Endodermal cell (in vitro differentiated cells): ENCODE measurements around the gene SLC13A1. TPM values are rescaled to one million over a fixed set of nuclear protein-coding genes. Genes with fewer than 3 reads are reported as not detected.

ENCODE experiments used
- DNase-seq: peaks from one replicate; pipeline ENCODE4 v3.0.0-alpha.2; 2017
- H3K27ac ChIP-seq: 2 replicates; pipeline ENCODE4 v1.5.1; 2013; ENCODE audit warnings: mild to moderate bottlenecking, low read depth, low read length, moderate library complexity
- H3K27me3 ChIP-seq: 2 replicates; pipeline ENCODE4 v1.6.1; 2013; ENCODE audit warnings: mild to moderate bottlenecking, low read length, moderate library complexity; ENCODE audit not compliant: insufficient read depth, control insufficient read depth, poor library complexity, severe bottlenecking
- H3K36me3 ChIP-seq: 2 replicates; pipeline ENCODE4 v1.7.0; 2013; ENCODE audit warnings: mild to moderate bottlenecking, low read length, moderate library complexity; ENCODE audit not compliant: control insufficient read depth, insufficient read depth
- H3K4me1 ChIP-seq: one replicate; pipeline ENCODE4 v1.7.0; 2013; ENCODE audit warnings: low read length; ENCODE audit not compliant: control insufficient read depth, insufficient read depth
- H3K4me3 ChIP-seq: 2 replicates; pipeline ENCODE4 v1.5.1; 2013; ENCODE audit warnings: mild to moderate bottlenecking, low read length, moderate library complexity
- H3K9ac ChIP-seq: 2 replicates; pipeline ENCODE4 v1.6.1; 2013; ENCODE audit warnings: mild to moderate bottlenecking, low read length, moderate library complexity; ENCODE audit not compliant: poor library complexity, severe bottlenecking; ENCODE audit errors: extremely low read depth
- H3K9me3 ChIP-seq: 2 replicates; pipeline ENCODE4 v1.6.1; 2013; ENCODE audit warnings: mild to moderate bottlenecking, low read length, moderate library complexity; ENCODE audit not compliant: control insufficient read depth
- H3K27ac Mint-ChIP-seq: 2 replicates; pipeline ENCODE4 v1.8.0; 2020; ENCODE audit warnings: mixed read lengths
- H3K27me3 Mint-ChIP-seq: 2 replicates; pipeline ENCODE4 v1.8.0; 2021; ENCODE audit warnings: mild to moderate bottlenecking, mixed read lengths; ENCODE audit not compliant: insufficient read depth
- H3K36me3 Mint-ChIP-seq: 2 replicates; pipeline ENCODE4 v1.8.0; 2020; ENCODE audit warnings: low read depth, mixed read lengths
- H3K4me1 Mint-ChIP-seq: 2 replicates; pipeline ENCODE4 v1.8.0; 2020; ENCODE audit warnings: mixed read lengths
- H3K4me3 Mint-ChIP-seq: 2 replicates; pipeline ENCODE4 v1.8.0; 2020; ENCODE audit warnings: mild to moderate bottlenecking, moderate library complexity, mixed read lengths
- H3K9me3 Mint-ChIP-seq: 2 replicates; pipeline ENCODE4 v1.8.0; 2020; ENCODE audit warnings: mild to moderate bottlenecking, mixed read lengths
- CTCF ChIP-seq: fragments of 200-600 bp; sonication (generic); conservative IDR thresholded peaks from 2 replicates; pipeline ENCODE4 v1.5.0; 2021; ENCODE audit warnings: antibody characterized with exemption, mild to moderate bottlenecking
- WGBS, 2 experiments: methylation state at CpG; one replicate each; pipeline versions ENCODE4 v1.1.5 to v1.1.7; 2013; ENCODE audit warnings: missing lambda C conversion rate in 2 of 2, mixed read lengths in 1 of 2; ENCODE audit not compliant: insufficient coverage in 1 of 2, insufficient read length in 1 of 2; 5-methylcytosine and 5-hydroxymethylcytosine counted together
- total RNA-seq, 2 donors: library from RNA; stranded (reverse); fragmentation: NEBNext Ultra II Directional in 1 of 2; extraction: Animal tissue kit (Norgen Biotek cat#: 25700) in 1 of 2; gene quantifications; 2 replicates in 1 of 2; 3 replicates in 1 of 2; pipeline ENCODE4 v1.2.1, GENCODE V29; 2021

SLC13A1 gene
- total RNA-seq, 2 donors from 2014 or later = not detected

- H3K4me3 Mint-ChIP-seq = no peak overlapping the region
Measured at GRCh38 chr7:123126171-123126570, 73.6 kb downstream of the SLC13A1 start.

GRCh38 chr7:123125231-123125630, 74.5 kb downstream of the SLC13A1 start:
- no peaks in the 10 kb centered on the region for H3K4me1 ChIP-seq
- no peaks in the 10 kb centered on the region for H3K27me3 ChIP-seq
- H3K4me3 ChIP-seq = no peak overlapping the region
- H3K4me1 Mint-ChIP-seq = peaks cover 9% of the 10 kb centered on the region
- H3K9me3 Mint-ChIP-seq = no peaks in the 10 kb centered on the region
- no peak overlapping the region for H3K4me3 Mint-ChIP-seq
- no peak overlapping the region for H3K27ac ChIP-seq
- H3K36me3 Mint-ChIP-seq = no peaks in the 10 kb centered on the region
- DNase-seq = no peak
- H3K27me3 Mint-ChIP-seq = no peaks in the 10 kb centered on the region
- no peaks in the 10 kb centered on the region for H3K36me3 ChIP-seq
- no peaks in the 10 kb centered on the region for H3K9me3 ChIP-seq
- TF ChIP-seq CTCF = no peak
- 92 to 95% methylated on average over 2 to 3 of the region's 3 CpGs for WGBS, 2 experiments
- no peak overlapping the region for H3K27ac Mint-ChIP-seq
- no peak overlapping the region for H3K9ac ChIP-seq

More at GRCh38 chr7:123126171-123126570, 73.6 kb downstream of the SLC13A1 start:
- Histone ChIP-seq H3K9me3 (no peaks in the 10 kb centered on the region), H3K27ac (no peak overlapping the region), H3K27me3 (no peaks in the 10 kb centered on the region), H3K36me3 (no peaks in the 10 kb centered on the region), H3K4me3 (no peak overlapping the region), H3K4me1 (no peaks in the 10 kb centered on the region), H3K9ac (no peak overlapping the region)
- peaks cover 9% of the 10 kb centered on the region for H3K4me1 Mint-ChIP-seq
- no peak for DNase-seq
- no peaks in the 10 kb centered on the region for H3K27me3 Mint-ChIP-seq
- H3K27ac Mint-ChIP-seq = no peak overlapping the region
- no peaks in the 10 kb centered on the region for H3K36me3 Mint-ChIP-seq
- H3K9me3 Mint-ChIP-seq = no peaks in the 10 kb centered on the region
- no peak for TF ChIP-seq CTCF

GRCh38 chr7:123122916-123123315, 76.9 kb downstream of the SLC13A1 start:
- Mint-ChIP-seq H3K9me3 (no peaks in the 10 kb centered on the region), H3K4me1 (peaks cover 5% of the 10 kb centered on the region), H3K27me3 (no peaks in the 10 kb centered on the region), H3K36me3 (no peaks in the 10 kb centered on the region), H3K4me3 (no peak overlapping the region), H3K27ac (no peak overlapping the region)
- Histone ChIP-seq H3K27me3 (no peaks in the 10 kb centered on the region), H3K27ac (no peak overlapping the region), H3K9ac (no peak overlapping the region), H3K4me1 (no peaks in the 10 kb centered on the region), H3K9me3 (no peaks in the 10 kb centered on the region), H3K36me3 (no peaks in the 10 kb centered on the region), H3K4me3 (no peak overlapping the region)
- DNase-seq = no peak
- TF ChIP-seq CTCF = no peak
